ENCODE data around the gene LRRC73. TPM values are rescaled to one million over a fixed set of nuclear protein-coding genes. Genes with fewer than 3 reads are reported as not detected.

The LRRC73 gene
- total and polyA plus RNA-seq, 9 of the 15 experiments (the other 6 are each of a cell fraction or from before 2014, with no cell fraction given), result 0.07 to 0.55 (median 0.16) TPM; not detected in 3

GRCh38 chr6:43524483-43524961, 14.4 kb upstream of the LRRC73 start (continued):
- TF ChIP-seq HOMEZ (CRISPR knock-in tag; IDR thresholded peaks at IDR 0.05), result no peak
- TF ChIP-seq ZC3H8 (IDR thresholded peaks at IDR 0.05), result no peak
- TF ChIP-seq ID3 (CRISPR knock-in tag; IDR thresholded peaks at IDR 0.05), result no peak
- no peak for TF ChIP-seq ID3 (tag; IDR thresholded peaks at IDR 0.05)
- TF ChIP-seq ARID2 (IDR thresholded peaks at IDR 0.05), result no peak
- TF ChIP-seq CBFB (CRISPR knock-in tag; IDR thresholded peaks at IDR 0.05), result no peak
- no peak for TF ChIP-seq THRAP3 (IDR thresholded peaks at IDR 0.05; ENCODE audit: borderline replicate concordance)
- no peak for TF ChIP-seq TAF9B (IDR thresholded peaks at IDR 0.05; ENCODE audit: partially characterized antibody)
- TF ChIP-seq TAF7 (tag; IDR thresholded peaks at IDR 0.05), result no peak
- TF ChIP-seq PURB (CRISPR knock-in tag; IDR thresholded peaks at IDR 0.05; ENCODE audit: low read depth), result no peak
- TF ChIP-seq TCF7 (IDR thresholded peaks at IDR 0.05; ENCODE audit: borderline replicate concordance), result no peak

All from K562 (cell line).